Colon (tissue), 2 donors: ENCODE results near the gene ABCB8.
"Not testable (repeated sequence)": the region's sequence is repeated elsewhere in the genome, so short reads cannot be mapped to it uniquely, and the experiment has no call there.

ENCODE experiments used
- FAIRE-seq: peaks from 2 replicates; lab custom pipeline; 2012; peaks lifted over from hg19 to GRCh38; lab: Jason Lieb, UNC
- donor health status: control.
- donor health status: control.

ABCB8 gene

GRCh38 chr7:151035026-151035717, 6.9 kb downstream of the ABCB8 start:
- no peak for FAIRE-seq

GRCh38 chr7:151035902-151036301, 7.7 kb downstream of the ABCB8 start:
- FAIRE-seq, result no peak

DNA sequence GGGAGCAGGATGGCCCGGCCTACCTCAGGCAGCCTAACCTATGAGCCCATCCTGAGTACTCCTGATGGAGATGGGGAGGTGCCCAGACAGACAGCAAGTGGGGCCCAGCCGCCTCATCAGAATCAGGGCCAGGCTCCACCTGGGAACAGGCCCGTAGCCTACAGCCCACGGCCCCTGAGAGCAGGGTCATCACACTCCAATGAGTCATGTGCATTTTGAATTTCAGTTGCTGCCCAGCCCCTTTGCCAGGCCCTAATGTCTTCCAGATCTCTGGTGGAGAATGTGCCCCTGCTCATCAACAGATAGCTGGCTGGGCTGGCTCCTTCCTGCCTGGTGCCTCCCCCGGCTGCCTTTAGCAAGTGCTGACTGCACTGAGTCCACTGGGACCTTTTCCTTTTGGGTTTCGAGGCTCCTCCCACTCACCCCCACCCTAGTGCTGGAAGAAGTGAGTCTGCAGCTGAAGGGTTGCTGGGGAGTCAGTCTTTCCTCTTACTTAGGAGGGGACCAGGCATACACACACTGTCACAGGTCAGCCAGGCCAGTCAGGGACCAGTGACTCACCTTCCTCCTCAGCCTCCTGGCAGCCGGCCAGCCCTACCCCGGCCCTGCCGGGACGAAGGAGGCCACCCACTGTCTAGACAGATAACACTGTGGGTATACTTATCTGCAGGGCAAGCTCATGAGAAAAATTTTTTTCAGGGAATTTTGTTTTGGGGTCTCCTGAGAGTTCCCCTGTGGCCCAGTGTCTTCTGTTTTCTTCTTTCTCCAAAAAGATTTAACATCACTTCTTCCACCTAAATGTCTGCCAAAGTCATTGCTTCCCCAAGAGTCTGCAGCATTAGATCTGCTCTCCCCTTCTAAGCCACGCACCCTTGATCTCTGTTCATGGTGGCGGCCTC, 10.9 kb downstream of the ABCB8 start:
- no peak for FAIRE-seq

DNA sequence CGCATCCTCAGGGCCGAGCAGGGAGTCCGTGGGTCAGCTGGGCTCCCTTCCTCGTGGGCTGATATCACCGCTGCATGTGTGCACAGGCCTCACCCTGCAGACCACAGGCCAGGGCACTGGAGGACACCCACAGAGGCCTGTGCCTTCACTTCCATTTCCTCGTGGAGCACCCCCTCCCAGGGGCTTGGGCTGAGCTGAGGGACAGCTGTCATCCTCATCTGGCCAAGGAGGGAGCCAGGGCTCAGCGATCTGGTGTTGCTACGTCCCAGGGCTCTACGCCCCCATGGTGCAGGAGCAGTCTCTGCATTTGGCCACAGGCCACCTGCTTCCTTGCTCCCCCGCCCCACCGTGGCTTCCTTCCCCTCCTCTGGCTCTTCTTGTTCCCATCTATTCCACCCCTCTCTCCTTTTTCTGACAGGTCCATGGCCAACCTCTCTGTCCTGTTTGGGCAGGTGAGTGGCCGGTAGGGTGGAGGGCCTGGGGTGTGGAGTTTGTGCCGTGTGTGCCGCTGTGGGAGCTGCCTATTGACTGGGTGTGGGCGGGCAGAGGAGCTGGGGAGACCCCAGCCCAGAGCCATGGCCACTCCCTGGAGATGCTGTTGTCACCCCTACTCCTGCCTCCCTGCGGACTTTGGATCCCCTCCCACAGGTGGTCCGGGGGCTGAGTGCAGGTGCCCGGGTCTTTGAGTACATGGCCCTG, 11.7 kb downstream of the ABCB8 start:
- no peak for FAIRE-seq

DNA sequence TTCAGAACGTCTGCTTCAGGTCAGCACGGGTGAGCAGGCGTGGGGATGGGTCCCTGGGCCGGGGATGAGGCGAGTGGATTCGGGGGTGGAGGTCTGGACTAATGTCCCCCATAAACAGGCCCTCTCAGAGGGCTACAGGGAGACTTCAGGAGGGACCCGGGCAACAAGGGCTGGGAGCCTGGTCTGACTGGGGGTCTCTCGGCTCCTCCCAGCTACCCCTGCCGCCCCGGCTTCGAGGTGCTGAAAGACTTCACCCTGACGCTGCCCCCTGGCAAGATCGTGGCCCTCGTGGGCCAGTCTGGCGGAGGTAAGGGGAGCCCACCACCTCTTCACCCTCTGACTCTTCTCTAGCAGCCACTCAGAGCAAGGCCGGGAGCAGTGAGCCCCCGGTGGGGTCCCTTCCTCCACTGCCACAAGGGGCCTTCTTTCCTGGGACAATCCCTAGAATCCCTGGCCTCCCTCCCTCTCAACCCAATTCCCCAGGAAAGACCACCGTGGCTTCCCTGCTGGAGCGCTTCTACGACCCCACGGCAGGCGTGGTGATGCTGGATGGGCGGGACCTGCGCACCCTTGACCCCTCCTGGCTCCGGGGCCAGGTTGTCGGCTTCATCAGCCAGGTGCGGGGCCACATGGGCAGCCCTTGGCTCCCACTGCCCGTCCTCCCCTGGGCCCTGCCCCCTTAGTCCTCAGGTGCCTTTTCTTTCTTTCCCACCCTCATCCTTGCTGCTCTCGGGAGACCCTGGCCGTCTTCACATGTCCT, 12.5 kb downstream of the ABCB8 start:
- FAIRE-seq, result no peak

GRCh38 chr7:151043449-151043848, 15.2 kb downstream of the ABCB8 start:
- FAIRE-seq, result not testable (repeated sequence)

- FAIRE-seq, result no peak
Measured at GRCh38 chr7:151043959-151044358, 15.7 kb downstream of the ABCB8 start.

GRCh38 chr7:151045262-151045661, 17.0 kb downstream of the ABCB8 start:
- no peak for FAIRE-seq

- no peak for FAIRE-seq
Measured at GRCh38 chr7:151045967-151046366, 17.7 kb downstream of the ABCB8 start.

- FAIRE-seq, result no peak
Measured at GRCh38 chr7:151046603-151047573, 18.6 kb downstream of the ABCB8 start.

GRCh38 chr7:151047976-151048815, 19.9 kb downstream of the ABCB8 start, which contains the start of gene ASIC3:
Gene ASIC3 (plus strand): TSS chr7:151048531. CDS start chr7:151048886, 355 bp downstream.
- FAIRE-seq, result no peak

GRCh38 chr7:151048911-151049463, 20.7 kb downstream of the ABCB8 start:
- no peak for FAIRE-seq

DNA sequence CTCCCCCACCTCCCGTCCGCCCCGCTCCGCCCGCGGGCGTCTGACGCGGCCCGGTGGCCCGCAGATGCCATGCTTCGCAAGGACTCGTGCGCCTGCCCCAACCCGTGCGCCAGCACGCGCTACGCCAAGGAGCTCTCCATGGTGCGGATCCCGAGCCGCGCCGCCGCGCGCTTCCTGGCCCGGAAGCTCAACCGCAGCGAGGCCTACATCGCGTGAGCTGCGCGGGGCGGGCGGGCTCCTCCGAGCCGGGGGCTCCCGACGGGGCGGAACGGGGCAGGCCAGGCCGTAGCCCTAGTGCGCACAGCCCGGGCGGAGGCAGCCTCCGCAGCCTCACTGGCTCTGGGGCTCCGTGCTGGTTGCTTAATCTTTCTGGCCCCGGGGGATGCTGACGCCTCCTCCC, 22.9 kb downstream of the ABCB8 start:
- FAIRE-seq, result no peak

GRCh38 chr7:151053096-151053495, 24.8 kb downstream of the ABCB8 start:
- no peak for FAIRE-seq

DNA sequence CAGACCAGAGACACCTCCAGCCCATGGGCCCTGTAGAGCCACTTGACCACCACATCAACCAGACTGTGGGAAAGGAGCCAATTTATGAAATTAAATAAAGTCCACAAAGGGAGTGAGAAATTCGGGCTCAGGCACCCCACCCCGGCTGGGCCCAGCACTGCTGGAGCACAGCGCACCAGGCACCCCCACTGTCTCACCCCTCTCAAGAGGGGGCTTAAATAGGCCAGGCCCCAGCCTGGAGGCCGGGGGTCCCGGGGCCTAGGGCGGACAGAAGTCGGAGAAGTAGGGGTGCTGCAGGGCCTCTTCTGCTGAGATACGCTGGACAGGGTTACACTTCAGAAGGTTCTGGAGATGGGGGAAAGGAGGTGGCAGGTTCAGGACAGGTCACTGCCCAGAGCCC, 25.5 kb downstream of the ABCB8 start:
- FAIRE-seq, result no peak

DNA sequence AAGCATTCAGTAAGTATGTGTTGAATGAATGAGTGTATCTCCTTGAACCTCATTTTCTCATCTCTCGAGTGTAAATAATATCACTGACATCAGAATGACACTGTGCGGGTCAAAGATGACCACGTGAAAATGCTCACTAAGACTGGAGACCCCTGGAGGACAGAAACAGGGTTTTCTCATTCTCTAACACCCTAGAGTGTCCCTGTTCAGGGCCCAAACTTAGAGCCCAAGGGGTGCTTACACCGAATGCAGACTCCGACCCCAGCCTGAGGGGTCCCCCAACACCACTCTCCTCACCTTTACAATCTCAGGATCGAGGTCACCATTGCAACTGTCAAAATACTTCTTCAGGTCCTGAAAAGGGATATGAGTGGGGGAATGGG, 28.0 kb downstream of the ABCB8 start:
- no peak for FAIRE-seq

GRCh38 chr7:151056666-151057505, 28.6 kb downstream of the ABCB8 start:
- FAIRE-seq, result no peak

DNA sequence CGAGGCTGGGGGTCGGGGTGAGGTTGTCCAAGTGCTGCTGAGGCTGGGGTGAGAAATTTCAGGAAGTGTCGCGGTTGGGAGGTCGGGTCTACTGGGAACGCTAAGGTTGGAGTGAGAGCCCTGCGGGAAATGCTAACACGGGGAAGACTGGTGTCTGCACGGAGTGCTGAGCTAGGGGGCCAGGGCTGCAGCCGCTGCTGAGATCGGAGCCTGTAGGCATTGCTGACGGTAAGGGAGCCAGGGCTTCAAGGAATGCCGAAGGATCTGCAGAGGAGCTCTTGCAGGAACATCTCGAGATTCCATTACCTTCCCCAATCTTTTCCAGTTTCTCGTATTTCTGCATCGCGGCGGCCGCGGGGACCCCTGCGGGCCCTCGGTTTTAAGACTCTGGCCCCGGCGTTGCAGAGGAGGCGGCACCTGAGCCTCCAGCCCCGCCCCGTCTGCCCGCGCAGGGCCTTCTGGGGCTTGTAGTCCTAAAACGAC, 29.3 kb downstream of the ABCB8 start, which contains the start of gene CDK5:
Gene CDK5, minus strand, starts transcription at position 392 of the 483 bp plus-strand sequence. Its CDS starts 49 bp downstream, at position 343.
- FAIRE-seq, result no peak
